IPS-20b (cell line): ENCODE data around the gene SCAP.

Experiments used
- H3K27ac ChIP-seq: one replicate; pipeline ENCODE4 v1.5.1; 2013; ENCODE audit warnings: low read length
- H3K27me3 ChIP-seq: 2 replicates; pipeline ENCODE4 v1.6.1; 2013; ENCODE audit warnings: mild to moderate bottlenecking, low read length, inconsistent platforms; ENCODE audit not compliant: insufficient read depth
- H3K36me3 ChIP-seq: 2 replicates; pipeline ENCODE4 v1.6.1; 2013; ENCODE audit warnings: low read depth, mild to moderate bottlenecking, inconsistent platforms, low read length, moderate library complexity; ENCODE audit not compliant: insufficient read depth
- H3K4me1 ChIP-seq: 2 replicates; pipeline ENCODE4 v1.6.1; 2013; ENCODE audit warnings: mild to moderate bottlenecking, control low read depth, inconsistent platforms, low read length, moderate library complexity; ENCODE audit not compliant: insufficient read depth
- H3K4me3 ChIP-seq: 2 replicates; pipeline ENCODE4 v1.5.1; 2013; ENCODE audit warnings: mild to moderate bottlenecking, low read length, inconsistent platforms
- H3K9ac ChIP-seq: 2 replicates; pipeline ENCODE4 v1.6.1; 2013; ENCODE audit warnings: low read depth, mild to moderate bottlenecking, inconsistent platforms, low read length, moderate library complexity
- H3K9me3 ChIP-seq: 2 replicates; pipeline ENCODE4 v1.6.1; 2013; ENCODE audit warnings: mild to moderate bottlenecking, low read depth, low read length, inconsistent platforms; ENCODE audit not compliant: insufficient read depth

Gene SCAP

GRCh38 chr3:47365213-47366153, 110.3 kb downstream of the SCAP start:
- Histone ChIP-seq H3K9ac (no peak overlapping the region), H3K36me3 (no peaks in the 10 kb centered on the region), H3K27ac (no peak overlapping the region), H3K4me3 (no peak overlapping the region), H3K27me3 (no peaks in the 10 kb centered on the region), H3K9me3 (peaks cover under 1% of the 10 kb centered on the region; the same call in 1 of the 2 replicates), H3K4me1 (no peaks in the 10 kb centered on the region)
